H1 (cell line): ENCODE results near the gene TPM2. TPM values are rescaled to one million over a fixed set of nuclear protein-coding genes. Genes with fewer than 3 reads are reported as not detected.

Experiments used
- CTCF ChIA-PET: fragments of 300-600 bp; sonication (Branson Sonifier 250); formaldehyde crosslinking; loops from one replicate; lab custom pipeline; 2021; ENCODE audit not compliant: partially characterized antibody; lab: Charles Lee
- POLR2A ChIA-PET: fragments of 300-600 bp; sonication (Branson Sonifier 250); formaldehyde crosslinking; loops from one replicate; lab custom pipeline; 2021; ENCODE audit warnings: inconsistent platforms; ENCODE audit not compliant: partially characterized antibody; lab: Charles Lee
- DNase-seq, 2 experiments: peaks; one replicate each; pipeline versions ENCODE4 v3.0.0 to v3.0.0-alpha.2; 2010 to 2022; ENCODE audit warnings: low spot score in 2 of 2, low read depth in 1 of 2, mixed read lengths in 1 of 2
- FAIRE-seq: peaks from 2 replicates; lab custom pipeline; 2011; peaks lifted over from hg19 to GRCh38; lab: Jason Lieb, UNC
- H2AFZ ChIP-seq: 2 replicates; pipeline ENCODE4 v1.8.1; 2012; ENCODE audit warnings: low read length, inconsistent platforms
- H2AK5ac ChIP-seq: 2 replicates; pipeline ENCODE4 v1.6.1; 2013; ENCODE audit warnings: low read depth, low read length
- H2BK120ac ChIP-seq: replicated peaks from 2 replicates; pipeline ENCODE3; 2013; ENCODE audit warnings: low read depth, low read length, inconsistent platforms
- H2BK12ac ChIP-seq: 2 replicates; pipeline ENCODE4 v1.6.1; 2013; ENCODE audit warnings: low read depth, low read length
- H2BK15ac ChIP-seq: 2 replicates; pipeline ENCODE4 v1.6.1; 2013; ENCODE audit warnings: low read length
- H2BK20ac ChIP-seq: 2 replicates; pipeline ENCODE4 v1.6.1; 2013; ENCODE audit warnings: low read length
- H2BK5ac ChIP-seq: 2 replicates; pipeline ENCODE4 v1.6.1; 2013; ENCODE audit warnings: low read depth, low read length
- H3K14ac ChIP-seq: 2 replicates; pipeline ENCODE4 v1.6.1; 2013; ENCODE audit warnings: inconsistent platforms; ENCODE audit not compliant: insufficient read length
- H3K18ac ChIP-seq: 2 replicates; pipeline ENCODE4 v1.6.1; 2013; ENCODE audit warnings: low read length; ENCODE audit errors: extremely low read depth
- H3K23ac ChIP-seq: 2 replicates; pipeline ENCODE4 v1.6.1; 2013; ENCODE audit warnings: inconsistent platforms; ENCODE audit not compliant: insufficient read length
- H3K23me2 ChIP-seq: 2 replicates; pipeline ENCODE4 v1.6.1; 2013; ENCODE audit warnings: low read depth, low read length
- H3K27ac ChIP-seq: 2 replicates; pipeline ENCODE4 v1.6.1; 2011; ENCODE audit warnings: low read depth, low read length, inconsistent platforms
- H3K27me3 ChIP-seq, 4 experiments: replicated peaks in 1 of 4; 1 replicate in 1 of 4; 2 replicates in 3 of 4; pipeline versions ENCODE4 v1.6.1 to v1.8.1; 2011 to 2013; ENCODE audit warnings: low read length in 3 of 4, mild to moderate bottlenecking in 3 of 4, inconsistent platforms in 2 of 4, mixed read lengths in 2 of 4, moderate library complexity in 1 of 4; ENCODE audit not compliant: control insufficient read depth in 3 of 4, insufficient read depth in 3 of 4; ENCODE audit errors: extremely low read depth in 1 of 4
- H3K36me3 ChIP-seq, 4 experiments: 2 replicates each; pipeline versions ENCODE4 v1.6.1 to v1.8.1; 2011 to 2013; ENCODE audit warnings: mild to moderate bottlenecking in 4 of 4, low read length in 3 of 4, moderate library complexity in 2 of 4, control low read depth in 1 of 4, inconsistent platforms in 1 of 4; ENCODE audit not compliant: insufficient read depth in 4 of 4, control insufficient read depth in 2 of 4
- H3K4ac ChIP-seq: replicated peaks from 2 replicates; pipeline ENCODE3; 2013; ENCODE audit warnings: low read length, low read depth, mixed read lengths, inconsistent platforms; ENCODE audit not compliant: insufficient read length
- H3K4me1 ChIP-seq, 4 experiments: replicated peaks in 1 of 4; 1 replicate in 1 of 4; 2 replicates in 3 of 4; pipeline versions ENCODE4 v1.6.1 to v1.8.1; 2011 to 2013; ENCODE audit warnings: low read length in 3 of 4, inconsistent platforms in 2 of 4, mixed read lengths in 1 of 4; ENCODE audit not compliant: insufficient read depth in 4 of 4, control insufficient read depth in 3 of 4
- H3K4me2 ChIP-seq, 2 experiments: 2 replicates each; pipeline versions ENCODE4 v1.6.1 to v1.8.1; 2011 to 2013; ENCODE audit warnings: low read depth in 2 of 2, low read length in 2 of 2, control low read depth in 1 of 2, inconsistent platforms in 1 of 2, mild to moderate bottlenecking in 1 of 2; ENCODE audit not compliant: insufficient read depth in 1 of 2
- H3K4me3 ChIP-seq, 4 experiments: fragments of 200-600, 300-600 bp in 1 of 4; sonication (generic), shearing (Covaris generic), sonication (Bioruptor Twin) in 1 of 4; 2 replicates each; pipeline versions ENCODE4 v1.5.1 to v1.8.1; 2011 to 2016; ENCODE audit warnings: low read length in 4 of 4, low read depth in 3 of 4, control low read depth in 2 of 4, inconsistent platforms in 2 of 4, mild to moderate bottlenecking in 2 of 4, mixed read lengths in 1 of 4, moderate library complexity in 1 of 4; ENCODE audit not compliant: insufficient read depth in 2 of 4; ENCODE audit errors: extremely low read depth in 1 of 4
- H3K56ac ChIP-seq: replicated peaks from 2 replicates; pipeline ENCODE3; 2013; ENCODE audit warnings: low read depth, mild to moderate bottlenecking, mixed read lengths, low read length, inconsistent platforms; ENCODE audit not compliant: insufficient read length
- H3K79me1 ChIP-seq: 2 replicates; pipeline ENCODE4 v1.6.1; 2013; ENCODE audit warnings: low read depth, low read length, control low read depth
- H3K79me2 ChIP-seq, 2 experiments: 2 replicates each; pipeline versions ENCODE4 v1.6.1 to v1.8.1; 2012 to 2013; ENCODE audit warnings: low read length in 2 of 2, mild to moderate bottlenecking in 2 of 2, inconsistent platforms in 1 of 2; ENCODE audit not compliant: insufficient read depth in 2 of 2, control insufficient read depth in 1 of 2
- H3K9ac ChIP-seq, 4 experiments: replicated peaks in 1 of 4; 1 replicate in 1 of 4; 2 replicates in 3 of 4; pipeline versions ENCODE4 v1.6.1 to v1.8.1; 2011 to 2013; ENCODE audit warnings: low read depth in 3 of 4, low read length in 3 of 4, control low read depth in 2 of 4, mild to moderate bottlenecking in 2 of 4, moderate library complexity in 2 of 4, inconsistent platforms in 1 of 4; ENCODE audit errors: extremely low read depth in 1 of 4
- H3K9me3 ChIP-seq, 2 experiments: 2 replicates each; pipeline versions ENCODE4 v1.6.1 to v1.8.1; 2012 to 2013; ENCODE audit warnings: mild to moderate bottlenecking in 2 of 2, moderate library complexity in 2 of 2, control low read depth in 1 of 2, inconsistent platforms in 1 of 2, low read depth in 1 of 2, low read length in 1 of 2, mixed read lengths in 1 of 2; ENCODE audit not compliant: insufficient read depth in 2 of 2
- H4K20me1 ChIP-seq, 2 experiments: replicated peaks in 1 of 2; 2 replicates each; pipeline versions ENCODE3 to v1.8.1; 2011 to 2013; ENCODE audit warnings: inconsistent platforms in 2 of 2, low read length in 2 of 2, mild to moderate bottlenecking in 1 of 2; ENCODE audit not compliant: insufficient read depth in 2 of 2, control insufficient read depth in 1 of 2
- H4K5ac ChIP-seq: 2 replicates; pipeline ENCODE4 v1.6.1; 2013; ENCODE audit warnings: low read length, low read depth, mixed read lengths, inconsistent platforms; ENCODE audit not compliant: insufficient read length
- H4K8ac ChIP-seq: 2 replicates; pipeline ENCODE4 v1.8.0; 2013; ENCODE audit warnings: mild to moderate bottlenecking, moderate library complexity, low read length, inconsistent platforms; ENCODE audit not compliant: insufficient read depth; ENCODE audit errors: extremely low read depth
- H4K91ac ChIP-seq: replicated peaks from 2 replicates; pipeline ENCODE3; 2013; ENCODE audit warnings: low read length, mixed read lengths, inconsistent platforms; ENCODE audit not compliant: insufficient read length
- ATF2 ChIP-seq: IDR thresholded peaks from 2 replicates; pipeline ENCODE4 v1.6.1; 2012; ENCODE audit warnings: low read length, inconsistent platforms
- WGBS, 2 experiments: shearing (Covaris generic) in 1 of 2; methylation state at CpG; one replicate each; pipeline versions ENCODE4 v1.1.6 to v1.1.7; 2013 to 2015; ENCODE audit warnings: low lambda C conversion rate in 2 of 2, mixed read lengths in 2 of 2, inconsistent platforms in 1 of 2, low coverage in 1 of 2, missing lambda C conversion rate in 1 of 2; ENCODE audit not compliant: insufficient replicate concordance in 2 of 2, insufficient coverage in 1 of 2, insufficient read length in 1 of 2; ENCODE audit errors: extremely low coverage in 1 of 2, missing lambda C conversion rate in 1 of 2; 5-methylcytosine and 5-hydroxymethylcytosine counted together
- polyA plus RNA-seq, 7 experiments: library from polyadenylated mRNA; depleted of rRNA in 3 of 7; stranded (reverse) in 5 of 7; unstranded in 2 of 7; fragments of >200 nt in 5 of 7; fragments of 200-250 nt in 2 of 7; gene quantifications; 1 replicate in 5 of 7; 2 replicates in 1 of 7; 4 replicates in 1 of 7; pipeline versions ENCODE4 v1.2.1 to v1.2.3, GENCODE V29; 2011 to 2013; ENCODE audit warnings: missing spikeins in 2 of 7, mixed read lengths in 2 of 7
- total RNA-seq: library from RNA; stranded (reverse); fragmentation: NEBNext Ultra II Directional; extraction: Animal tissue kit (Norgen Biotek cat#: 25700); gene quantifications from 2 replicates; pipeline ENCODE4 v1.2.1, GENCODE V29; 2021

TPM2 gene
- total and polyA plus RNA-seq, 2 of the 8 experiments (the other 6 are each of a cell fraction or from before 2014, with no cell fraction given) = 62.5 to 181 TPM

- H2BK20ac ChIP-seq = no peak overlapping the region
- WGBS, 2 experiments = 87% methylated on average over 3 of the region's 3 CpGs; no CpG with 5 or more reads in 1 of the 2 experiments
- H3K79me1 ChIP-seq = peaks cover 2% of the 10 kb centered on the region; the same call in 1 of the 2 replicates
- POLR2A ChIA-PET = interaction anchor here (0.6 to 7.9 kb wide), 10 partner anchors 10 to 173 kb away, joined by 3 to 84 read pairs (median 5); partner anchors contain the start of genes CA9 and TPM2
- no peak overlapping the region for H3K56ac ChIP-seq
- no peak for DNase-seq
- H4K5ac ChIP-seq = no peak overlapping the region
- H3K79me2 ChIP-seq = no peaks in the 10 kb centered on the region; a peak in 1 of 4 replicates
- peaks cover 13% of the 10 kb centered on the region for H3K23me2 ChIP-seq
- no peak overlapping the region for H4K91ac ChIP-seq
- no peaks in the 10 kb centered on the region for H3K9me3 ChIP-seq
- H2BK15ac ChIP-seq = no peak overlapping the region
- no peak overlapping the region for H4K8ac ChIP-seq
- no peak overlapping the region for H3K14ac ChIP-seq
- H2AFZ ChIP-seq = no peak overlapping the region
- peaks cover 2 to 6% of the 10 kb centered on the region in 2 experiments for H4K20me1 ChIP-seq
- H3K9ac ChIP-seq = no peak overlapping the region
- no peak overlapping the region for H3K4me3 ChIP-seq
- peaks cover 6 to 32% (median 13%) of the 10 kb centered on the region in 4 experiments for H3K36me3 ChIP-seq
- no peak overlapping the region for H3K23ac ChIP-seq
- no peak overlapping the region for H2AK5ac ChIP-seq
- no peak overlapping the region for H2BK12ac ChIP-seq
- H3K4me1 ChIP-seq = peaks cover 0 to 5% (median 2%) of the 10 kb centered on the region in 4 experiments
- TF ChIP-seq ATF2 = no peak
- TF ChIP-seq, all 59 proteins: peak for 0
- CTCF ChIA-PET = interaction anchor here (0.6 to 15.9 kb wide), 25 partner anchors 8 to 872 kb away, joined by 3 to 347 read pairs (median 6); partner anchors contain the start of genes CA9, CREB3, GBA2 and HINT2
- Histone ChIP-seq H2BK120ac (no peak overlapping the region), H3K4me2 (no peak overlapping the region), H3K27me3 (no peaks in the 10 kb centered on the region), H3K18ac (no peak overlapping the region), H3K4ac (no peak overlapping the region), H2BK5ac (no peak overlapping the region), H3K27ac (no peak overlapping the region)
- FAIRE-seq = no peak
Observed at GRCh38 chr9:35661756-35662350, 27.9 kb downstream of the TPM2 start.
